WTC11 (cell line): Measurements from ENCODE around the gene CBR1.

Source experiments
- ATF3 ChIP-seq: sonication (generic); formaldehyde crosslinking; conservative IDR thresholded peaks from 2 replicates; pipeline ENCODE4 v1.8.1; 2022; ENCODE audit warnings: mild to moderate bottlenecking, missing genetic modification reagents
- CREB1 ChIP-seq: sonication (generic); formaldehyde crosslinking; IDR thresholded peaks from 2 replicates; pipeline ENCODE4 v1.8.0; 2023; ENCODE audit warnings: mild to moderate bottlenecking, missing genetic modification reagents
- CTCF ChIP-seq: fragments of 200-600 bp; IDR thresholded peaks from 2 replicates; pipeline ENCODE4 v1.8.0; 2022; ENCODE audit warnings: antibody characterized with exemption
- E2F1 ChIP-seq: sonication (generic); formaldehyde crosslinking; IDR thresholded peaks from 2 replicates; pipeline ENCODE4 v1.8.0; 2022; ENCODE audit warnings: mild to moderate bottlenecking, missing genetic modification reagents
- ETV6 ChIP-seq: sonication (generic); formaldehyde crosslinking; IDR thresholded peaks from 2 replicates; pipeline ENCODE4 v1.8.1; 2022; ENCODE audit warnings: mild to moderate bottlenecking, missing genetic modification reagents
- IRF2 ChIP-seq: sonication (generic); formaldehyde crosslinking; IDR thresholded peaks from 2 replicates; pipeline ENCODE4 v1.8.0; 2022; ENCODE audit warnings: low read depth, missing genetic modification reagents, borderline replicate concordance
- JUN ChIP-seq: sonication (generic); formaldehyde crosslinking; IDR thresholded peaks from 2 replicates; pipeline ENCODE4 v1.8.0; 2023; ENCODE audit warnings: mild to moderate bottlenecking, missing genetic modification reagents
- NFYB ChIP-seq: sonication (generic); formaldehyde crosslinking; conservative IDR thresholded peaks from 2 replicates; pipeline ENCODE4 v1.8.0; 2022; ENCODE audit warnings: low read depth, missing genetic modification reagents
- SP1 ChIP-seq: sonication (generic); formaldehyde crosslinking; conservative IDR thresholded peaks from 2 replicates; pipeline ENCODE4 v1.8.1; 2022; ENCODE audit warnings: missing genetic modification reagents
- STAT6 ChIP-seq: sonication (generic); formaldehyde crosslinking; conservative IDR thresholded peaks from 2 replicates; pipeline ENCODE4 v1.8.1; 2023; ENCODE audit warnings: mild to moderate bottlenecking, low read depth, missing genetic modification reagents, moderate library complexity
- TCF7 ChIP-seq: sonication (generic); formaldehyde crosslinking; IDR thresholded peaks from 2 replicates; pipeline ENCODE4 v1.8.0; 2022; ENCODE audit warnings: mild to moderate bottlenecking, low read depth, missing genetic modification reagents, moderate library complexity

- TF ChIP-seq ETV6 (CRISPR knock-in tag) (no peak), CTCF (no peak), TCF7 (CRISPR knock-in tag) (no peak), ATF3 (no peak), SP1 (no peak), STAT6 (no peak), CREB1 (CRISPR knock-in tag) (no peak), NFYB (CRISPR knock-in tag) (no peak), E2F1 (CRISPR knock-in tag) (no peak), JUN (CRISPR knock-in tag) (no peak), IRF2 (no peak)
These were observed 37.0 kb upstream of the CBR1 start for GRCh38 chr21:36032647-36033406.
